Esophagus squamous epithelium (tissue), 4 donors: ENCODE measurements around the gene NIN.

Experiments
- CTCF ChIP-seq, 6 experiments: fragments of 450-650 bp in 4 of 6; fragments of 200-600 bp in 2 of 6; sonication (generic) in 2 of 6; IDR thresholded peaks; one replicate each; pipeline ENCODE4 v1.5.1; 2016 to 2019; ENCODE audit warnings: antibody characterized with exemption in 6 of 6, mild to moderate bottlenecking in 4 of 6, moderate library complexity in 4 of 6
- POLR2A ChIP-seq, 4 donors: fragments of 450-650 bp; IDR thresholded peaks; one replicate each; pipeline ENCODE4 v1.6.1; 2017; ENCODE audit warnings: antibody characterized with exemption in 4 of 4, mild to moderate bottlenecking in 4 of 4, moderate library complexity in 3 of 4

GRCh38 chr14:50733494-50733893 lies 97.5 kb downstream of the NIN start:
- TF ChIP-seq CTCF (IDR thresholded peaks at IDR 0.05) (no peak), POLR2A (IDR thresholded peaks at IDR 0.05) (no peak)
